ENCODE results near the gene NPIPB6.

- TF ChIP-seq, protein P1, sequence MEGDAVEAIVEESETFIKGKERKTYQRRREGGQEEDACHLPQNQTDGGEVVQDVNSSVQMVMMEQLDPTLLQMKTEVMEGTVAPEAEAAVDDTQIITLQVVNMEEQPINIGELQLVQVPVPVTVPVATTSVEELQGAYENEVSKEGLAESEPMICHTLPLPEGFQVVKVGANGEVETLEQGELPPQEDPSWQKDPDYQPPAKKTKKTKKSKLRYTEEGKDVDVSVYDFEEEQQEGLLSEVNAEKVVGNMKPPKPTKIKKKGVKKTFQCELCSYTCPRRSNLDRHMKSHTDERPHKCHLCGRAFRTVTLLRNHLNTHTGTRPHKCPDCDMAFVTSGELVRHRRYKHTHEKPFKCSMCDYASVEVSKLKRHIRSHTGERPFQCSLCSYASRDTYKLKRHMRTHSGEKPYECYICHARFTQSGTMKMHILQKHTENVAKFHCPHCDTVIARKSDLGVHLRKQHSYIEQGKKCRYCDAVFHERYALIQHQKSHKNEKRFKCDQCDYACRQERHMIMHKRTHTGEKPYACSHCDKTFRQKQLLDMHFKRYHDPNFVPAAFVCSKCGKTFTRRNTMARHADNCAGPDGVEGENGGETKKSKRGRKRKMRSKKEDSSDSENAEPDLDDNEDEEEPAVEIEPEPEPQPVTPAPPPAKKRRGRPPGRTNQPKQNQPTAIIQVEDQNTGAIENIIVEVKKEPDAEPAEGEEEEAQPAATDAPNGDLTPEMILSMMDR (IDR thresholded peaks at IDR 0.05): no peak
- TF ChIP-seq EP300 (IDR thresholded peaks at IDR 0.05): no peak
Measured at GRCh38 chr16:28310796-28311195, 52.5 kb downstream of the NPIPB6 start.
